Stimulated activated CD4-positive, alpha-beta T cell treated with anti-CD3 and anti-CD28 coated beads, Interleukin-1b, Interleukin-23, amount 100 ng/mL, for 1 hour (primary cell): Measurements from ENCODE around the gene TOM1.

ENCODE experiments used
- DNase-seq, 2 donors: peaks; one replicate each; pipeline ENCODE4 v3.0.0-alpha.2; 2020; ENCODE audit warnings: low read depth in 2 of 2

The TOM1 gene

DNA sequence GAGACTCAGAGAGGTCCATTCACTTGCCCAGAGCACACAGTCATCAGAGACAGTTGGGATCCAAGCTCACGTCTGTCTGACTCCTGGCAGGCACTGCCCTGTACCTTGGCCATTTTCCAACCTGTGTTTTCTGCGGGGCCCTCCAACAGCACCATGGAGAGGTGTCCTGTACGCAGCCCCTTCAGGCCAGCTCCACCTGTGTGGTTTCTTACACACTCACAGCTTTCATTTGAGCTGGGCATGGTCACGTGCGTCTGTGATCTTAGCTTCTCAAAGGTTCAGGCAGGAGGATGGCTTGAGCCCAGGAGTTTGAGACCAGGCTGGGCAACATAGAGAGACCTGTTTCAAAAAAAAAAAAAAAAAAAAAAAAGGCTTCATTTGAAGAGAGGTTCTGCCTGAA is 24.4 kb downstream of the TOM1 start:
- no peak for DNase-seq

DNA sequence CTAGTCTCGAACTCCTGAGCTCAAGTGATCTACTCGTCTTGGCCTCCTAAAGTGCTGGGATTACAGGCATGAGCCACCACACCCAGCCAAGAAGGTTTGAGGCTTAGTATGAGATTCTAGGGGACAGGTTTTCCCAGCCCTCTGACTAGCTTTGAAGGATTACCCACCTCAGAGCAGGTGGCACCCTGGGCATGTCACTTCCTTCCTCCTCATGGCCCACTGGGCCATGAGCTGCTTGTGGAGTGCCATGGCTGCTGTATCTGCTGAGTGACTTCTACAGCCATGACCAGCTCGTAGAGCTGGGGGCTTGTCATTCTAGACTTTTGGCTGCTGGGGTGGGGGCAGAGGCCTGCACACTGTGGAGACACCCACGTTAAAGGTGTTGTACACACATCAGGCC is 25.1 kb downstream of the TOM1 start:
- no peak for DNase-seq

- no peak for DNase-seq
Measured at GRCh38 chr22:35325209-35325608, 25.5 kb downstream of the TOM1 start.

- no peak for DNase-seq
Measured at GRCh38 chr22:35326854-35327562, 27.3 kb downstream of the TOM1 start.

DNA sequence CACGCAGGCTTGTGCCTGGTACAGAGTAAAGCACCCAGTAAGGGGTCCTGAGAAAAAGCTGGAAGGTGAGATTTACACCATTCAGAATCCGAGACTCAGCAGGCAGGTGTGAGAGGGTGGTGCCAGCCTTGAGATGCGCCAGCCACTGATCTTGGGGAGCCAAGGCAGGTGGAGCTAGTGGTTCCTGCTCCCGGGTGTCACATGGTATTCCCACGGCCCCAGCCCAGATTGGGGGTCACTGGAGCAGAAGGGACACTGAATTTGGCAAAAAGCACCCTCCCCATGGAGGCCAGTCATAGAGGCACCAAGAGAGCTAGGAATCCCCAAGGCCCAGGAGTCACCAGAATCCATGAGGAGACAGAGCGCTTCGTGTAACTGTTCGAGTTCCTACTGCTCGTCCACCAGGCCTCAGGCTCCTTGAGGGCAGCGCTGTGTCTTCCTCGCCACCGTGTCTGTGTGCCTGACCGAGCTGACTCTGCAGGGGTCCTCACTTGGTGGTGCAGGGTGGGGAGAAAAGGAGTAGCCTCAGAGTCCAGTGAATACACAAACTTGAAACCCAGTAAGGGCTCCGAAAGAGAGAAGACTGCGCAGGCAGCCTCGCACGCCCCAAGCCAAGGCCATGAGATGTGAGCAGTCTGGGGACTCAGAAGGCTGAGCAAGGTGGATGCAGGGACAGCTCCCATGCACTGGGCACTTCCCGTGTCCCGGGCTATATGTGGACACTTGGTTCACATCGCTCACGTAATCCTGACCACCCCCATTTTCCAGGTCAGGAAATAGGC is 28.2 kb downstream of the TOM1 start:
- DNase-seq, result no peak

DNA sequence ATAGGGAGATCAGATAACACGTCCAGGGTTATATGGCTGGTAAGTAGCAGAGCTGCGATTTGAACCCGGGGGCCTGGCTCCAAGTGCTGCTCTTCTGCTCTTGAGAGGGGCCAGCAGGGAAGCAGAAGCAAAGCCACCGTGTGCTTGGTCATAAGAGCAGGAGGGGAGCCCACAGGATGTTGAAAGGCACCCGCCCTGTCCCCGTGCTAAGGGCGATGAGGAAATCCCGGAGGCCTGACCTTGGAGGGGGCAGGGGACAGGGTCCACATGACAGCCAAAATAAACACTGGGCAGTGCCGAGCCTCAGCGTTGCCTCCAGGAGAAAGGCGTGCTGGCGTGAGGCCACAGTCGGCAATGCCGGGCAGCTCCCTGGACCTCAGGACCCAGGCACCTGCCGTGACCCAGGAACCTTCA is 28.8 kb downstream of the TOM1 start:
- DNase-seq, result no peak

DNA sequence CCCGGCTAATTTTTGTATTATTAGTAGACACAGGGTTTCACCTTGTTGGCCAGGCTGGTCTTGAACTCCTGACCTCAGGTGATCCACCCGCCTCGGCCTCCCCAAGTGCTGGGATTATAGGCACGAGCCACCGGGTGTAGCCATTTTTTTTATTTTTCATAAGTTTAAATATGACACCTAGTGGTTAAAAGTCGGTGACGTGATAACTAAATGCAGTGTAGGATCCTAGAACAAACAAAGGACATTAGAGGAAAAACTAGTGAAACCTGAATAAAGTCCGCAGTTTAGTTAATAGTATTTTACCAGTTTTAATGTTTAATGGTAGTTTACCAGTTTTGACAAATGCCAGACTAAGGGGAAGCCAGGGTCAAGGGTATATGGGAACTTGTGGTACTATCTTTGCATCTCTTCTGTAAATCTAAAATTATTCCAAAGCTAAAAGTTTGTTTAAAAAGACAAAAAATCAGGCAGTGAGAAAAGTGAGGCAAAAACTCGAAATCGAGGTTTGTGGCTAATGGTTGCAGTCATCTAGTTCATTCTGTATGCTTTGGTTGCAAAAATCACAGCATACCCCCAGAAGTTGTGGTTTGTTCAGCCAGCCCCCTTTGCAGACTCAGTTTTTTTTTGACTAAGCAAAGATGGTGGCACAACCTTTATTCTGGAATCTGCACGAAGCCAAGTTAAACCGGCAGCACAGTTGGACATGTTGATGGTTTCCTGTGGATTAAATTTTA is 29.6 kb downstream of the TOM1 start:
- DNase-seq, result no peak

DNA sequence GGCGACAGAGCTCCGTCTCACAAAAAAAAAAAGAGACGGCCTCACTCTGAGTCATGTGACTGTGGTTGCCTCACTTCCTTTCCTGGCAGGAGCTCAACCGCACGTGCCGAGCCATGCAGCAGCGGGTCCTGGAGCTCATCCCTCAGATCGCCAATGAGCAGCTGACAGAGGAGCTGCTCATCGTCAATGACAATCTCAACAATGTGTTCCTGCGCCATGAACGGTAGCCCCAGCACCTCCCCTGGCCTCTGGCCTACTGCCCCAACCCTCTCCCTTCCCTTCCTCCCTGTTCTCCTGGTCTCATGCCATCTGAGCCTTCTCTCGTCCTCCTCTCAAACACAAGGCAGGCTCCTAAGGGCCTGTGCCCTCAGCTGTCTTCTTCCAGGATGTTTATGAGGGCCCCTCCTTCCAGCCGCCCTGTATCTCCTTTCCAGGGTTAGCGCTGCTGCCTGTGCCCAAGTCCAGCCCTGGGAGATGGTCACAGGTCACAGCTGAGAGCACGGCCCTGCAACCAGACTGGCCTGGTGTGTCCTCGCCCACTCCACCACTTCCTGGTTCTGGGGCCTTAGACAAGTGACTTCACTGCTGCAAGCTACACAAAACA is 30.7 kb downstream of the TOM1 start:
- no peak for DNase-seq

DNA sequence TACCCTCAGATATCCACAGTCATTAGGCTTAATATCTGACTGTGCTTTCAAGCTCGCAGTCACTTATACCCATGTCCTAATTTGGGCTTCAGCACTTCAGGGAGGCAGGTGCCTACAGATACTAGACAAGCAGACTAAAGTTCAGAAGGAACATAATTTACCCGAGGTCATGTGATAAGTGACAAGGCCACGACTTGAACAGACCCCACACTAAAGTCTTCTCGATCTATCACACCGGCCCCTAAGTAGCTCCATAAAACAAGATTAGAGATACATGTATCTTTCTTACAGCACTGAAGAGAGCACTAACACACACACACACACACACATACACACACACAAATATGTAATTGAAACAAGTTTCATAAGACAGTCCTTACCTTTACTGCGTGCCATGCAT is 32.6 kb downstream of the TOM1 start:
- DNase-seq, result no peak

DNA sequence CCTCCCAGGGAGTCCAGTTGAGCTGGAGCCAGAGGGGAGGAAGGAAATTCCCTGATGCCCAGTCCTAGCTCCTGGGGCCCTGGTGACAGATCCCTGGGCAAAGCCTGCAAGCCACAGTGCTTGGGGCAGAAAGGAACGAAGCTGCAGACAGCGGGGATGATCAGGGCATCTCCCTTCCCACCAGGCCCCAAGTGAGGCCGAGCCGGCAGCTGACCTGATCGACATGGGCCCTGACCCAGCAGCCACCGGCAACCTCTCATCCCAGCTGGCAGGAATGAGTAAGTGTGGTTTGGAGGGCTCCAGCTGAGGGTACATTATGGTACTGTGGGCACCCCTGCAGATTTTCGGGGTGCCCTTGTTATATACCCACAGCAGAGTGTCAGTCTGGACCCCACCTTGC is 33.5 kb downstream of the TOM1 start:
- DNase-seq, result no peak

GRCh38 chr22:35334004-35334403 is 34.3 kb downstream of the TOM1 start:
- DNase-seq, result no peak

GRCh38 chr22:35335468-35335867 is 35.8 kb downstream of the TOM1 start:
- DNase-seq, result no peak

DNA sequence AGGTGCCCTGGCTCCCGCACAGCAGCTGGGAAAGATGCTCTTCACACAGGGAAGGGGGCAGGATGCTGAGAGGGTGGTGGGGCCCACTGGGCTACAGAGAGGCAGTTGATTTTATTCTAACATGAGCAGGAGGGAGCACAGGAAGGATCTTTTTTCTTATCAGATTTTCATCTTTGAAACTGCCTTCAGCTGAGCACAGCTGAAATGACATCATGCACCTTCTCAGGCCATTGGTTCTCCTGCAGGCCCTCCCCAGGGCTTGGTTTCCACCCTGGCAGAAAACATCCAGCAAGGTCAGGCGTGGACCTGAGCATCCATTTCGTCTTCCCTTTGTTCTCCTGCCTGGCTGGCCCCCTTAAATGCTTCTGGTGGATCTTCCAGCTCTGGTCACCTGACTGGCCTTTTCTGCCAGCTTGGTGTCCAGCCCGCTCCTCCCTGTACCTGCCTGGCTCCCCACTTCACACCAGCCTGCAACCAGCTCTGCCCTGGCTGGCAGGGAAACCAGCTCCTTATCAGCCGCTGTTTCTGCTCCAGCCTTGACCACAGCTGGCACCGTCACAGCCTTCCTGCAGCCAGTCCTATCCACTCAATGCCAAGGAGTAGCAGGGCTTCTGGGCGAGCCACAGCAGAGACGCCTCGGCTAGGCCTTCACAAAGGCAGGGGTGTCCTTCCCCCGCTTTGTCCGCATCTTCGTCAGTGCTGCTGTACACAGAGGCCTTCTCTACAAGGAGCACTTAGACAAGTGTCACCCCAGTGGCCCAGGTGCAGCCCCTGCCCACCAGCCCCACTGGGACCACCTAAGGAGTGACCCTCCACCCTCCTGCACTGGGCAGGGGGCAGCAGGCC is 36.5 kb downstream of the TOM1 start:
- DNase-seq, result no peak

DNA sequence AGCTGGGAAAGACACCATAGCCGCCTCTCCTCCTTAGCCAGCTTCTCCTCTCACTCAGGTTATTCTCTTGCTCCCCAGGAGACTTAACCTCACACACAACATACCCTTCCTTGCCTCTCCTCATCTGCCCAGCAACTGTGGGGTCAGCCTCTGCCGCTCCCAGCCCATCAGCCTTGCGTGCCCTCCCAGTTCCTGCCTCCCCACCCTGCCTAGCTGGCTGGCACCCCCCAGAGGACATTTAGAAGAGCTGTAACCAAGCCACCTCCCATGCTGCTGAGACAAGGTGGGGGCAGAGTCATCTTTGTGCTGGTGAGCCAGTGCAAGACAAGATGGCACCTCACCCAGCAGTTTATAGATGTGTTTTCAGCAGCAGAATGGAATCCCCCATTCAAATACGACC is 38.2 kb downstream of the TOM1 start:
- DNase-seq, result no peak

DNA sequence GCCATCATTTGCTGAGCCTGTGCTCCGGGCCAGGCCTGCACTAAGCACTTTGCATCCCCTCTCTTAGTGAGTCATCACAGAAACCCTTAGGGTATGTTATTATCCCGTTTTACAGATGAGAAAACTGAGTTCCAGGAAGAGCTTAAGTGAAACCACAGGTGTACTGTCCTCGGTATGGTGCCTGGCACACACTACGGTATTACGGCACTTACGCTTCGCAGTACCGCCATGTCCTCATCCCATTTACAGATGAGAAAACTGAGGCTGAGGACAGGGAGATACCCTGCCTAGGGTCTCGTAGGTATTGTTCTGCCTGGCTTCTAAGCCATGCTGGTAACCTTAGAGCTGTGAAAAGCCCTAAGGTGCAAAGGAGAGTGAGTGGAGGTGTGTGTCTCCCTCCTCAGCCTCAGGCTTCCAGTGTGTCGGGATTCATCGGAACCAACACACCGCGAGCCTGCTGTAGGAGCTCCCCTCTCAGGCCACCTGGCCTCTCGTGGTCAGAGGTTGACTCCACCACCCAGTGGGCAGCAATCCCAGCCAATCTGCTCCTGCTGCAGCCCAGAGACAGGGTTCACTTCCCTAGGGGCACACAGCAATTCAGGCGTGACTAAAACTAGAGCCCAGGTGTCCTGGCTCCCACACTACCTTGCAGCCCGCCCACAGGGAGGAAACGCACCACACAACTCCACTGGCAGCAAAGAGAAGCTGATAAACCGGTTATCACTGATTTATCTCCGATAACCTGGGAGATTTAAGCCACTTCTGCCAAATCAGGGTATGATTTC is 41.6 kb downstream of the TOM1 start:
- DNase-seq, result no peak

DNA sequence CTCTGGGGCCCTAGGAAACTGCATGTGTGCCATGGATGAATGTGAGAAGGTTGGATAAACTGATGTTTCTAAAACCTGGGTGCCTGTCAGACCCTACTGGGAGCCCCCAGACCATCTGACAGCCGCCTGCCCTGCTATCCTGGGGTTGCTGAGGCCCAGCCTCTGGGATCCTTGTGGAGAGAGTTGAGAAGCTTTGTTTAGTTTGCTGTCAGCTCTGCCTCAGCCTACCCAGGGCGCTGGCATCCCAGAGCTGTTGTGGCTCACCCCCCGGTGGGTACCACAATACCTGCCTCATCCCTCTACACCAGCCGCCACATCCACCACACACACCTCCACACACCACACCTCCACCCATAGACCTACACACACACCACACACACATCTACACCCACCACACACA is 42.7 kb downstream of the TOM1 start:
- no peak for DNase-seq

DNA sequence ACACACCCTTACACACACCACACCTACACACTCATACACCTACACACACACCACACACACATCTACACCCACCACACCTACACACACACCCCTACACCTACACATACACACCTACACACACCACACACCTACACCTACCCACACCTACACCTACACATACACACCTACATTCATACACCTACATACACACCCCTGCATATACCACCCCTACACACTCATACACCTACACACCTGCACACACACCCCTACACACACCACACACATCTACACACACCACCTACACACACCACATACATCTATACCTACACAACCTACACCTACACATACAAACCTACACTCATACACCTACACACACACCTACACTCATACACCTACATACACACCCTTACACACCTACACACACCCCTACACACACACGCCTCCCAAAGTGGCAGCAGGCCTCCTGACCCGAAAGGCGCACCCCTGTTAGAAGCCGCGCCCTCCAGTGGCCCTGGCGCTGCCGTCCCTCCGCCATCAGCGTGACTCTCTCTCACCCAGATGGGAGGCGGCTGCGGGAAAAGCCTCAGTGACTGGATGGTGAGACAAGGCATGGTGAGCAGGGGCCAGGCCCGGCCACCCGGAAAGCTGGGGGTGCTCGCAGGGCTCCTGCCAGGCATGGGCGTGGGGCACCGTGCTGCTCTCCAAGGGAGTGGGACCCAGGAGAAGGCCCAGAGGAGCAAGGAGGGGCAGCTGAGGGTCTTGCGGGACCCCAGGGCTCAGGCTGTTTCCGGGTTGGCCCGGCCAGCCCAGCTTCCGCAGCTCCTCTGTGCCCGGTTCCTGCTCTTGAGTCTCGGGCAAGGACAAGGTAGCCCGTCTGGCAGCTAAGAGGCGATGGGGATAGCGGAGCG is 44.2 kb downstream of the TOM1 start:
- DNase-seq, result no peak

GRCh38 chr22:35344956-35345690 is 45.4 kb downstream of the TOM1 start:
- DNase-seq, result no peak
